HEK293 (cell line): ENCODE measurements around the gene GAA.

Experiments used
- CTCF ChIA-PET: fragments of 350-600 bp; formaldehyde crosslinking; extraction: SDS; loops from one replicate; lab custom pipeline; 2021; ENCODE audit warnings: antibody characterized with exemption; lab: Yijun Ruan, JAX
- POLR2A ChIA-PET: fragments of 300-600 bp; formaldehyde crosslinking; extraction: SDS; loops from one replicate; lab custom pipeline; 2020; ENCODE audit warnings: antibody characterized with exemption, inconsistent platforms; lab: Yijun Ruan, JAX
- H3K27ac ChIP-seq: fragments of 200-500 bp; sonication (Bioruptor generic); 2 replicates; pipeline ENCODE4 v1.5.1; 2014; ENCODE audit warnings: low read depth, low read length, control low read depth, inconsistent platforms; ENCODE audit errors: extremely low read depth
- H3K36me3 ChIP-seq, 2 experiments: fragments of 200-500 bp in 1 of 2; sonication (Bioruptor generic) in 1 of 2; 1 replicate in 1 of 2; 2 replicates in 1 of 2; pipeline ENCODE4 v1.5.1; 2014 to 2017; ENCODE audit warnings: inconsistent platforms in 2 of 2, low read length in 2 of 2; ENCODE audit not compliant: control insufficient read depth in 2 of 2, insufficient read depth in 1 of 2
- H3K4me1 ChIP-seq: fragments of 200-500 bp; sonication (Bioruptor generic); 2 replicates; pipeline ENCODE4 v1.5.1; 2014; ENCODE audit warnings: mild to moderate bottlenecking, low read length, inconsistent platforms; ENCODE audit not compliant: control insufficient read depth, insufficient read depth
- H3K4me3 ChIP-seq: 2 replicates; pipeline ENCODE4 v1.5.1; 2011; ENCODE audit warnings: low read depth, mild to moderate bottlenecking, control low read depth, low read length, moderate library complexity
- H3K9me3 ChIP-seq: fragments of 200-500 bp; sonication (Bioruptor generic); 2 replicates; pipeline ENCODE4 v1.5.1; 2014; ENCODE audit warnings: low read depth, low read length, inconsistent platforms; ENCODE audit not compliant: control insufficient read depth, insufficient read depth
- GLIS2 ChIP-seq: fragments of 450-650 bp; formaldehyde crosslinking; IDR thresholded peaks from 2 replicates; pipeline ENCODE4 v1.5.1; 2016; ENCODE audit warnings: missing biosample characterization, missing genetic modification characterization
- IKZF3 ChIP-seq: fragments of 450-650 bp; IDR thresholded peaks from 2 replicates; pipeline ENCODE4 v1.5.0; 2018; ENCODE audit warnings: missing biosample characterization, mild to moderate bottlenecking, missing genetic modification characterization, moderate library complexity
- KLF1 ChIP-seq: fragments of 450-650 bp; formaldehyde crosslinking; IDR thresholded peaks from 2 replicates; pipeline ENCODE4 v1.5.1; 2016; ENCODE audit warnings: missing biosample characterization, missing genetic modification characterization
- ZFP41 ChIP-seq: fragments of 450-650 bp; formaldehyde crosslinking; IDR thresholded peaks from 2 replicates; pipeline ENCODE4 v1.5.1; 2016; ENCODE audit warnings: missing biosample characterization, missing genetic modification characterization, borderline replicate concordance
- ZNF174 ChIP-seq: fragments of 450-650 bp; formaldehyde crosslinking; IDR thresholded peaks from 2 replicates; pipeline ENCODE4 v1.5.0; 2017; ENCODE audit warnings: missing biosample characterization, mild to moderate bottlenecking, missing genetic modification characterization
- ZNF221 ChIP-seq: fragments of 450-650 bp; formaldehyde crosslinking; IDR thresholded peaks from 2 replicates; pipeline ENCODE4 v1.5.1; 2017; ENCODE audit warnings: missing biosample characterization, missing genetic modification characterization, borderline replicate concordance
- ZNF701 ChIP-seq: fragments of 450-650 bp; formaldehyde crosslinking; IDR thresholded peaks from 2 replicates; pipeline ENCODE4 v1.5.1; 2016; ENCODE audit warnings: missing biosample characterization, missing genetic modification characterization
- TF ChIP-seq, protein P1 (sequence below): fragments of 450-650 bp; formaldehyde crosslinking; IDR thresholded peaks from 2 replicates; pipeline ENCODE4 v1.5.1; 2016; ENCODE audit warnings: missing biosample characterization, missing genetic modification characterization
- TF ChIP-seq, protein P2 (sequence below): fragments of 450-650 bp; formaldehyde crosslinking; IDR thresholded peaks from 2 replicates; pipeline ENCODE4 v1.5.1; 2016; ENCODE audit warnings: missing biosample characterization, missing genetic modification characterization
- TF ChIP-seq, protein P3 (sequence below): fragments of 450-650 bp; formaldehyde crosslinking; IDR thresholded peaks from 2 replicates; pipeline ENCODE4 v1.5.1; 2017; ENCODE audit warnings: missing biosample characterization, missing genetic modification characterization
- TF ChIP-seq, protein P4 (sequence below): IDR thresholded peaks from 2 replicates; pipeline ENCODE4 v1.6.1; 2011; ENCODE audit warnings: mild to moderate bottlenecking, low read depth, low read length, borderline replicate concordance
- TF ChIP-seq, protein P5 (sequence below): fragments of 450-650 bp; formaldehyde crosslinking; IDR thresholded peaks from 2 replicates; pipeline ENCODE4 v1.5.1; 2017; ENCODE audit warnings: missing biosample characterization, mild to moderate bottlenecking, missing genetic modification characterization, moderate library complexity

Gene GAA

DNA sequence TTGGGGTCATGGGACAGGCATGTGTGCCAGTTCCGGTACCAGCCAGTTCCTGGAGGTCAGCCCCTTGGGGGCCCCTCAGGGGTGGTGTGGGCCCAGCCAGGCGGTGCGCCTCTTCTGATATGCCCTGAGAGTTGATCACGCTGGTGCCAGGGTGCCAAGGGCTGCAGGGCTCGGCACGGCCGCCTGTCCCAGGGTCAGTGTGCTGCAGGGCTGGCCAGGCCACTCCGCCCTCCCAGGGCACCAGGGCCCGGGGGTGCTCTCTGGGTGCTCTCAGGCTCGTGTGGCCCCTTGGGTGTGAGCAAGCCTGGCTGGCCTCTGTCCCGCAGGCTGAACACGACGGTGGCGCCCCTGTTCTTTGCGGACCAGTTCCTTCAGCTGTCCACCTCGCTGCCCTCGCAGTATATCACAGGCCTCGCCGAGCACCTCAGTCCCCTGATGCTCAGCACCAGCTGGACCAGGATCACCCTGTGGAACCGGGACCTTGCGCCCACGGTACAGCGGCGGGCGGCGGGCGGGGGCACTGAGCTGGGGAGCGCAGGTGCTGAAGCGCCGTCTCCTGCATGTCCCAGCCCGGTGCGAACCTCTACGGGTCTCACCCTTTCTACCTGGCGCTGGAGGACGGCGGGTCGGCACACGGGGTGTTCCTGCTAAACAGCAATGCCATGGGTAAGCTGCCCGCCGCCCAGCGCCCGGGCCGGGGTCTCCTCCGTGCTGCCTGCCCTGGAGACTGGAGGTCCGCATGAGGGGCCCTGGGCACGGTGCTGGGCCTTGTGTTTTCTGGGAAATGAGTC lies 6.0 kb downstream of the GAA start:
- ChIA-PET POLR2A (interaction anchor here (0.5 kb wide), 1 partner anchor 177 kb away, joined by 3 read pairs; no protein-coding TSS in a partner anchor), CTCF (no interaction called here)
- Histone ChIP-seq H3K4me1 (no peaks in the 10 kb centered on the region), H3K9me3 (no peaks in the 10 kb centered on the region), H3K27ac (no peak overlapping the region), H3K36me3 (peaks cover 0 to 22% of the 10 kb centered on the region in 2 experiments; a peak in 2 of 3 replicates), H3K4me3 (no peak overlapping the region)
- TF ChIP-seq, protein P1, sequence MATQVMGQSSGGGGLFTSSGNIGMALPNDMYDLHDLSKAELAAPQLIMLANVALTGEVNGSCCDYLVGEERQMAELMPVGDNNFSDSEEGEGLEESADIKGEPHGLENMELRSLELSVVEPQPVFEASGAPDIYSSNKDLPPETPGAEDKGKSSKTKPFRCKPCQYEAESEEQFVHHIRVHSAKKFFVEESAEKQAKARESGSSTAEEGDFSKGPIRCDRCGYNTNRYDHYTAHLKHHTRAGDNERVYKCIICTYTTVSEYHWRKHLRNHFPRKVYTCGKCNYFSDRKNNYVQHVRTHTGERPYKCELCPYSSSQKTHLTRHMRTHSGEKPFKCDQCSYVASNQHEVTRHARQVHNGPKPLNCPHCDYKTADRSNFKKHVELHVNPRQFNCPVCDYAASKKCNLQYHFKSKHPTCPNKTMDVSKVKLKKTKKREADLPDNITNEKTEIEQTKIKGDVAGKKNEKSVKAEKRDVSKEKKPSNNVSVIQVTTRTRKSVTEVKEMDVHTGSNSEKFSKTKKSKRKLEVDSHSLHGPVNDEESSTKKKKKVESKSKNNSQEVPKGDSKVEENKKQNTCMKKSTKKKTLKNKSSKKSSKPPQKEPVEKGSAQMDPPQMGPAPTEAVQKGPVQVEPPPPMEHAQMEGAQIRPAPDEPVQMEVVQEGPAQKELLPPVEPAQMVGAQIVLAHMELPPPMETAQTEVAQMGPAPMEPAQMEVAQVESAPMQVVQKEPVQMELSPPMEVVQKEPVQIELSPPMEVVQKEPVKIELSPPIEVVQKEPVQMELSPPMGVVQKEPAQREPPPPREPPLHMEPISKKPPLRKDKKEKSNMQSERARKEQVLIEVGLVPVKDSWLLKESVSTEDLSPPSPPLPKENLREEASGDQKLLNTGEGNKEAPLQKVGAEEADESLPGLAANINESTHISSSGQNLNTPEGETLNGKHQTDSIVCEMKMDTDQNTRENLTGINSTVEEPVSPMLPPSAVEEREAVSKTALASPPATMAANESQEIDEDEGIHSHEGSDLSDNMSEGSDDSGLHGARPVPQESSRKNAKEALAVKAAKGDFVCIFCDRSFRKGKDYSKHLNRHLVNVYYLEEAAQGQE (tag by site-specific recombination): no peak
- TF ChIP-seq ZNF701 (tag by site-specific recombination) (no peak), GLIS2 (peak; percentile 42; the same call in 1 of the 2 replicates), KLF1 (tag by site-specific recombination) (no peak), ZNF221 (tag by site-specific recombination) (no peak), ZFP41 (tag by site-specific recombination) (no peak)
- TF ChIP-seq, protein P2, sequence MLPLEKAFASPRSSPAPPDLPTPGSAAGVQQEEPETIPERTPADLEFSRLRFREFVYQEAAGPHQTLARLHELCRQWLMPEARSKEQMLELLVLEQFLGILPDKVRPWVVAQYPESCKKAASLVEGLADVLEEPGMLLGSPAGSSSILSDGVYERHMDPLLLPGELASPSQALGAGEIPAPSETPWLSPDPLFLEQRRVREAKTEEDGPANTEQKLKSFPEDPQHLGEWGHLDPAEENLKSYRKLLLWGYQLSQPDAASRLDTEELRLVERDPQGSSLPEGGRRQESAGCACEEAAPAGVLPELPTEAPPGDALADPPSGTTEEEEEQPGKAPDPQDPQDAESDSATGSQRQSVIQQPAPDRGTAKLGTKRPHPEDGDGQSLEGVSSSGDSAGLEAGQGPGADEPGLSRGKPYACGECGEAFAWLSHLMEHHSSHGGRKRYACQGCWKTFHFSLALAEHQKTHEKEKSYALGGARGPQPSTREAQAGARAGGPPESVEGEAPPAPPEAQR (tag by site-specific recombination): no peak
- TF ChIP-seq, protein P3, sequence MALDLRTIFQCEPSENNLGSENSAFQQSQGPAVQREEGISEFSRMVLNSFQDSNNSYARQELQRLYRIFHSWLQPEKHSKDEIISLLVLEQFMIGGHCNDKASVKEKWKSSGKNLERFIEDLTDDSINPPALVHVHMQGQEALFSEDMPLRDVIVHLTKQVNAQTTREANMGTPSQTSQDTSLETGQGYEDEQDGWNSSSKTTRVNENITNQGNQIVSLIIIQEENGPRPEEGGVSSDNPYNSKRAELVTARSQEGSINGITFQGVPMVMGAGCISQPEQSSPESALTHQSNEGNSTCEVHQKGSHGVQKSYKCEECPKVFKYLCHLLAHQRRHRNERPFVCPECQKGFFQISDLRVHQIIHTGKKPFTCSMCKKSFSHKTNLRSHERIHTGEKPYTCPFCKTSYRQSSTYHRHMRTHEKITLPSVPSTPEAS (tag by site-specific recombination): no peak

DNA sequence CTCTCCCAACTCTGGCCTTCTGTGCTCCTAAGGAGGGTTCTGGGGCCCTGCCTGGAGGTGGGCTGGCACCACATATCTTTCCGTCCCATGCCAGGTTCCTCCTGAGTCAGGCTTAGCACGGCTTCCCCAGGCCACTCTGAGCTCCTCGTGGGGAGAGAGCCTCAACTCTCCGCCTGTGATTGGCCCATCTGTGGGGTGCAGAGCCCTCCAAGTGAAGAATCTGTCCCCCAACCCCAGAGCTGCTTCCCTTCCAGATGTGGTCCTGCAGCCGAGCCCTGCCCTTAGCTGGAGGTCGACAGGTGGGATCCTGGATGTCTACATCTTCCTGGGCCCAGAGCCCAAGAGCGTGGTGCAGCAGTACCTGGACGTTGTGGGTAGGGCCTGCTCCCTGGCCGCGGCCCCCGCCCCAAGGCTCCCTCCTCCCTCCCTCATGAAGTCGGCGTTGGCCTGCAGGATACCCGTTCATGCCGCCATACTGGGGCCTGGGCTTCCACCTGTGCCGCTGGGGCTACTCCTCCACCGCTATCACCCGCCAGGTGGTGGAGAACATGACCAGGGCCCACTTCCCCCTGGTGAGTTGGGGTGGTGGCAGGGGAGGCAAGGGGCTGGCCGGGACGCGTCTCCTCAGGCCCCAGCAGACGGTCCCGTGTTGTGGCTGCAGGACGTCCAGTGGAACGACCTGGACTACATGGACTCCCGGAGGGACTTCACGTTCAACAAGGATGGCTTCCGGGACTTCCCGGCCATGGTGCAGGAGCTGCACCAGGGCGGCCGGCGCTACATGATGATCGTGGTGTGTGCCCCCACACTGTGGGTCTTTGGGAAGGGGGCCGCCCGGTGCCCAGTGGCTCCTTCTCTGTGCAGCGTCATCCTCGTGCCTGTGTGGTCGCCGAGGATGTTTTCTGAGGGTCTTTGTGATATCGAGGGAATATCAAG lies 6.9 kb downstream of the GAA start:
- H3K36me3 ChIP-seq: peaks cover 0 to 25% of the 10 kb centered on the region in 2 experiments; a peak in 2 of 3 replicates
- no peak for TF ChIP-seq IKZF3 (tag by site-specific recombination)
- TF ChIP-seq, protein P4, sequence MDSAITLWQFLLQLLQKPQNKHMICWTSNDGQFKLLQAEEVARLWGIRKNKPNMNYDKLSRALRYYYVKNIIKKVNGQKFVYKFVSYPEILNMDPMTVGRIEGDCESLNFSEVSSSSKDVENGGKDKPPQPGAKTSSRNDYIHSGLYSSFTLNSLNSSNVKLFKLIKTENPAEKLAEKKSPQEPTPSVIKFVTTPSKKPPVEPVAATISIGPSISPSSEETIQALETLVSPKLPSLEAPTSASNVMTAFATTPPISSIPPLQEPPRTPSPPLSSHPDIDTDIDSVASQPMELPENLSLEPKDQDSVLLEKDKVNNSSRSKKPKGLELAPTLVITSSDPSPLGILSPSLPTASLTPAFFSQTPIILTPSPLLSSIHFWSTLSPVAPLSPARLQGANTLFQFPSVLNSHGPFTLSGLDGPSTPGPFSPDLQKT: no peak
- TF ChIP-seq ZNF174 (tag by site-specific recombination): no peak
- TF ChIP-seq, protein P5, sequence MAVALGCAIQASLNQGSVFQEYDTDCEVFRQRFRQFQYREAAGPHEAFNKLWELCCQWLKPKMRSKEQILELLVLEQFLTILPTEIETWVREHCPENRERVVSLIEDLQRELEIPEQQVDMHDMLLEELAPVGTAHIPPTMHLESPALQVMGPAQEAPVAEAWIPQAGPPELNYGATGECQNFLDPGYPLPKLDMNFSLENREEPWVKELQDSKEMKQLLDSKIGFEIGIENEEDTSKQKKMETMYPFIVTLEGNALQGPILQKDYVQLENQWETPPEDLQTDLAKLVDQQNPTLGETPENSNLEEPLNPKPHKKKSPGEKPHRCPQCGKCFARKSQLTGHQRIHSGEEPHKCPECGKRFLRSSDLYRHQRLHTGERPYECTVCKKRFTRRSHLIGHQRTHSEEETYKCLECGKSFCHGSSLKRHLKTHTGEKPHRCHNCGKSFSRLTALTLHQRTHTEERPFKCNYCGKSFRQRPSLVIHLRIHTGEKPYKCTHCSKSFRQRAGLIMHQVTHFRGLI (tag by site-specific recombination): no peak
- H3K4me3 ChIP-seq: no peak overlapping the region
- H3K27ac ChIP-seq: no peak overlapping the region
- ChIA-PET CTCF (no interaction called here), POLR2A (interaction anchor here (1.5 kb wide), 1 partner anchor 11 kb away, joined by 3 read pairs; no protein-coding TSS in a partner anchor)
- H3K4me1 ChIP-seq: no peaks in the 10 kb centered on the region
- H3K9me3 ChIP-seq: no peaks in the 10 kb centered on the region
